ENCODE data around the gene SLC22A5.

The SLC22A5 gene

GRCh38 chr5:132370181-132370970 is 866 bp downstream of the SLC22A5 start:
- Histone ChIP-seq H3K4me1 (ENCODE audit: control insufficient read depth, insufficient read depth, low read length) (peaks cover 46% of the 10 kb centered on the region), H3K9ac (ENCODE audit: low read depth, low read length) (peak overlapping the region; percentile 91), H3K4me3 (ENCODE audit: low read length) (peak overlapping the region; percentile 94), H3K9me3 (replicated peaks; ENCODE audit: low read length) (no peaks in the 10 kb centered on the region), H3K36me3 (ENCODE audit: insufficient read depth, low read length) (peaks cover 4% of the 10 kb centered on the region), H3K27me3 (ENCODE audit: control insufficient read depth, insufficient read depth, low read length) (no peaks in the 10 kb centered on the region), H3K4me2 (ENCODE audit: low read length) (peak overlapping the region; percentile 98)

GRCh38 chr5:132370971-132371602 is 1.6 kb downstream of the SLC22A5 start:
- H3K4me2 ChIP-seq (ENCODE audit: low read length) = peak overlapping the region; percentile 98
- peaks cover 40% of the 10 kb centered on the region for H3K4me1 ChIP-seq (ENCODE audit: control insufficient read depth, insufficient read depth, low read length)
- no peaks in the 10 kb centered on the region for H3K27me3 ChIP-seq (ENCODE audit: control insufficient read depth, insufficient read depth, low read length)
- peaks cover 4% of the 10 kb centered on the region for H3K36me3 ChIP-seq (ENCODE audit: insufficient read depth, low read length)
- H3K9ac ChIP-seq (ENCODE audit: low read depth, low read length) = peak overlapping the region; percentile 91
- no peaks in the 10 kb centered on the region for H3K9me3 ChIP-seq (replicated peaks; ENCODE audit: low read length)
- H3K4me3 ChIP-seq (ENCODE audit: low read length) = peak overlapping the region; percentile 94

GRCh38 chr5:132371603-132371994 is 2.1 kb downstream of the SLC22A5 start:
- no peaks in the 10 kb centered on the region for H3K27me3 ChIP-seq (ENCODE audit: control insufficient read depth, insufficient read depth, low read length)
- no peak overlapping the region for H3K4me3 ChIP-seq (ENCODE audit: low read length)
- H3K4me1 ChIP-seq (ENCODE audit: control insufficient read depth, insufficient read depth, low read length) = peaks cover 40% of the 10 kb centered on the region
- no peak overlapping the region for H3K9ac ChIP-seq (ENCODE audit: low read depth, low read length)
- H3K9me3 ChIP-seq (replicated peaks; ENCODE audit: low read length) = no peaks in the 10 kb centered on the region
- H3K4me2 ChIP-seq (ENCODE audit: low read length) = peak overlapping the region; percentile 25
- peaks cover 4% of the 10 kb centered on the region for H3K36me3 ChIP-seq (ENCODE audit: insufficient read depth, low read length)

- no peaks in the 10 kb centered on the region for H3K9me3 ChIP-seq (replicated peaks; ENCODE audit: low read length)
- no peak overlapping the region for H3K4me3 ChIP-seq (ENCODE audit: low read length)
- H3K9ac ChIP-seq (ENCODE audit: low read depth, low read length) = no peak overlapping the region
- no peaks in the 10 kb centered on the region for H3K27me3 ChIP-seq (ENCODE audit: control insufficient read depth, insufficient read depth, low read length)
- peaks cover 39% of the 10 kb centered on the region for H3K4me1 ChIP-seq (ENCODE audit: control insufficient read depth, insufficient read depth, low read length)
- peaks cover 4% of the 10 kb centered on the region for H3K36me3 ChIP-seq (ENCODE audit: insufficient read depth, low read length)
- peak overlapping the region; percentile 25 for H3K4me2 ChIP-seq (ENCODE audit: low read length)
Observed at GRCh38 chr5:132372127-132372526, 2.6 kb downstream of the SLC22A5 start.

GRCh38 chr5:132372542-132372941 is 3.0 kb downstream of the SLC22A5 start:
- Histone ChIP-seq H3K36me3 (ENCODE audit: insufficient read depth, low read length) (peaks cover 4% of the 10 kb centered on the region), H3K4me3 (ENCODE audit: low read length) (no peak overlapping the region), H3K4me1 (ENCODE audit: control insufficient read depth, insufficient read depth, low read length) (peaks cover 35% of the 10 kb centered on the region), H3K9me3 (replicated peaks; ENCODE audit: low read length) (no peaks in the 10 kb centered on the region), H3K27me3 (ENCODE audit: control insufficient read depth, insufficient read depth, low read length) (no peaks in the 10 kb centered on the region), H3K9ac (ENCODE audit: low read depth, low read length) (no peak overlapping the region), H3K4me2 (ENCODE audit: low read length) (no peak overlapping the region)

- Histone ChIP-seq H3K9ac (ENCODE audit: low read depth, low read length) (no peak overlapping the region), H3K4me1 (ENCODE audit: control insufficient read depth, insufficient read depth, low read length) (peaks cover 14% of the 10 kb centered on the region), H3K9me3 (replicated peaks; ENCODE audit: low read length) (no peaks in the 10 kb centered on the region), H3K27me3 (ENCODE audit: control insufficient read depth, insufficient read depth, low read length) (no peaks in the 10 kb centered on the region), H3K4me3 (ENCODE audit: low read length) (no peak overlapping the region), H3K36me3 (ENCODE audit: insufficient read depth, low read length) (peaks cover 4% of the 10 kb centered on the region), H3K4me2 (ENCODE audit: low read length) (no peak overlapping the region)
Observed at GRCh38 chr5:132375957-132376356, 6.4 kb downstream of the SLC22A5 start.

GRCh38 chr5:132376694-132377641 is 7.5 kb downstream of the SLC22A5 start:
- Histone ChIP-seq H3K9me3 (replicated peaks; ENCODE audit: low read length) (no peaks in the 10 kb centered on the region), H3K4me2 (ENCODE audit: low read length) (no peak overlapping the region), H3K27me3 (ENCODE audit: control insufficient read depth, insufficient read depth, low read length) (no peaks in the 10 kb centered on the region), H3K4me1 (ENCODE audit: control insufficient read depth, insufficient read depth, low read length) (peaks cover 7% of the 10 kb centered on the region), H3K4me3 (ENCODE audit: low read length) (no peak overlapping the region), H3K9ac (ENCODE audit: low read depth, low read length) (no peak overlapping the region), H3K36me3 (ENCODE audit: insufficient read depth, low read length) (peaks cover 3% of the 10 kb centered on the region)

GRCh38 chr5:132377738-132378137 is 8.2 kb downstream of the SLC22A5 start:
- Histone ChIP-seq H3K4me2 (ENCODE audit: low read length) (no peak overlapping the region), H3K9me3 (replicated peaks; ENCODE audit: low read length) (no peaks in the 10 kb centered on the region), H3K9ac (ENCODE audit: low read depth, low read length) (no peak overlapping the region), H3K36me3 (ENCODE audit: insufficient read depth, low read length) (no peaks in the 10 kb centered on the region), H3K4me3 (ENCODE audit: low read length) (no peak overlapping the region), H3K4me1 (ENCODE audit: control insufficient read depth, insufficient read depth, low read length) (no peaks in the 10 kb centered on the region), H3K27me3 (ENCODE audit: control insufficient read depth, insufficient read depth, low read length) (no peaks in the 10 kb centered on the region)

GRCh38 chr5:132378580-132378979 is 9.1 kb downstream of the SLC22A5 start:
- no peak overlapping the region for H3K4me3 ChIP-seq (ENCODE audit: low read length)
- H3K4me2 ChIP-seq (ENCODE audit: low read length) = no peak overlapping the region
- H3K9me3 ChIP-seq (replicated peaks; ENCODE audit: low read length) = no peaks in the 10 kb centered on the region
- no peaks in the 10 kb centered on the region for H3K27me3 ChIP-seq (ENCODE audit: control insufficient read depth, insufficient read depth, low read length)
- H3K9ac ChIP-seq (ENCODE audit: low read depth, low read length) = no peak overlapping the region
- no peaks in the 10 kb centered on the region for H3K36me3 ChIP-seq (ENCODE audit: insufficient read depth, low read length)
- no peaks in the 10 kb centered on the region for H3K4me1 ChIP-seq (ENCODE audit: control insufficient read depth, insufficient read depth, low read length)

- Histone ChIP-seq H3K27me3 (ENCODE audit: control insufficient read depth, insufficient read depth, low read length) (no peaks in the 10 kb centered on the region), H3K4me1 (ENCODE audit: control insufficient read depth, insufficient read depth, low read length) (no peaks in the 10 kb centered on the region), H3K4me3 (ENCODE audit: low read length) (no peak overlapping the region), H3K4me2 (ENCODE audit: low read length) (no peak overlapping the region), H3K9me3 (replicated peaks; ENCODE audit: low read length) (no peaks in the 10 kb centered on the region), H3K36me3 (ENCODE audit: insufficient read depth, low read length) (no peaks in the 10 kb centered on the region), H3K9ac (ENCODE audit: low read depth, low read length) (no peak overlapping the region)
Observed at GRCh38 chr5:132380047-132380446, 10.5 kb downstream of the SLC22A5 start.

GRCh38 chr5:132380741-132381140 is 11.2 kb downstream of the SLC22A5 start:
- Histone ChIP-seq H3K9ac (ENCODE audit: low read depth, low read length) (no peak overlapping the region), H3K36me3 (ENCODE audit: insufficient read depth, low read length) (no peaks in the 10 kb centered on the region), H3K4me2 (ENCODE audit: low read length) (no peak overlapping the region), H3K4me1 (ENCODE audit: control insufficient read depth, insufficient read depth, low read length) (peaks cover 6% of the 10 kb centered on the region), H3K9me3 (replicated peaks; ENCODE audit: low read length) (no peaks in the 10 kb centered on the region), H3K27me3 (ENCODE audit: control insufficient read depth, insufficient read depth, low read length) (no peaks in the 10 kb centered on the region), H3K4me3 (ENCODE audit: low read length) (no peak overlapping the region)

Data from skeletal muscle satellite cell (primary cell).